ENCODE measurements around the gene ACTN4. TPM values are rescaled to one million over a fixed set of nuclear protein-coding genes. Genes with fewer than 3 reads are reported as not detected.

ACTN4 gene
- total and polyA plus RNA-seq, 2 of the 4 experiments (the other 2 are of a cell fraction) = 541 to 659 TPM

- CTCF ChIA-PET = no interaction called here
- peaks cover 19% of the 10 kb centered on the region for H3K36me3 ChIP-seq (ENCODE audit: control insufficient read depth, insufficient read depth, low read length)
- no TSS peak for BruUV-seq (replicated peaks)
Observed at GRCh38 chr19:38660724-38661123, 13.3 kb downstream of the ACTN4 start.

More at GRCh38 chr19:38660724-38661123, 13.3 kb downstream of the ACTN4 start:
- Histone ChIP-seq H4K8ac (ENCODE audit: low read depth in 2 of 2, low read length in 2 of 2) (peak overlapping the region in 1 of 2 experiments; percentile 46; a peak in 2 of 4 replicates), H3K9me3 (ENCODE audit: control insufficient read depth, insufficient read depth, low read length) (no peaks in the 10 kb centered on the region), H2AK9ac (replicated peaks; ENCODE audit: low read depth, low read length, poor library complexity) (no peak overlapping the region), H4K5ac (ENCODE audit: low read depth, low read length) (0 out of 2 replicates have a peak overlapping the region, but pooled peaks have one; percentile 16), H3K4me2 (ENCODE audit: low read depth, low read length) (no peak overlapping the region), H2AFZ (replicated peaks; ENCODE audit: low read length, poor library complexity) (no peak overlapping the region), H3K14ac (replicated peaks; ENCODE audit: low read depth, low read length) (peak overlapping the region; percentile 69), H3K23ac (ENCODE audit: low read depth, low read length) (peak overlapping the region; percentile 61; the same call in 1 of the 2 replicates), H2BK5ac (ENCODE audit: low read depth, low read length, poor library complexity, severe bottlenecking) (peak overlapping the region; percentile 59), H3K4me1 (ENCODE audit: control insufficient read depth, insufficient read depth, low read length) (peaks cover 52% of the 10 kb centered on the region), H2AK5ac (ENCODE audit: low read depth, low read length) (peak overlapping the region; percentile 64), H3K9me1 (ENCODE audit: insufficient read depth, low read length) (peaks cover 51% of the 10 kb centered on the region), H3K56ac (ENCODE audit: extremely low read depth, insufficient read depth, low read length) (no peak overlapping the region), H4K91ac (ENCODE audit: insufficient read depth, low read depth, low read length) (peak overlapping the region; percentile 56), H2BK20ac (ENCODE audit: low read depth, low read length) (peak overlapping the region; percentile 43), H2BK15ac (ENCODE audit: low read depth, low read length) (peak overlapping the region; percentile 57; the same call in 1 of the 3 replicates), H3K79me1 (ENCODE audit: low read depth in 1 of 2, low read length in 2 of 2) (peaks cover 0 to 65% of the 10 kb centered on the region in 2 experiments; a peak in 2 of 4 replicates), H3K27me3 (ENCODE audit: control insufficient read depth, insufficient read depth, low read length) (no peaks in the 10 kb centered on the region), H4K20me1 (ENCODE audit: insufficient read depth, low read length) (peaks cover 53% of the 10 kb centered on the region), H3K27ac (ENCODE audit: insufficient read depth, low read length) (peak overlapping the region; percentile 14; the same call in 1 of the 2 replicates), H3K9ac (ENCODE audit: low read depth, low read length) (no peak overlapping the region), H2BK120ac (ENCODE audit: low read depth, low read length) (peak overlapping the region; percentile 77), H3K18ac (ENCODE audit: low read depth, low read length) (peak overlapping the region; percentile 18; the same call in 1 of the 2 replicates), H3K4ac (ENCODE audit: low read depth, low read length) (peak overlapping the region; percentile 84), H3K4me3 (ENCODE audit: insufficient read depth, low read depth, low read length) (no peak overlapping the region)
- DNase-seq = no peak
- POLR2A ChIA-PET (ENCODE audit: unreplicated experiment) = no interaction called here
- WGBS, 2 experiments (ENCODE audit: extremely low coverage in 2 of 2, insufficient read length in 1 of 2) = 100% methylated on average over 3 of the region's 9 CpGs; no CpG with 5 or more reads in 1 of the 2 experiments
- no peak for ATAC-seq (ENCODE audit: low read depth)
- TF ChIP-seq CEBPB (IDR thresholded peaks at IDR 0.05; ENCODE audit: low read depth, low read length) (no peak), MAZ (IDR thresholded peaks at IDR 0.05; ENCODE audit: borderline replicate concordance, low read depth, low read length) (no peak), RFX5 (IDR thresholded peaks at IDR 0.05; ENCODE audit: low read depth, low read length) (no peak), RCOR1 (IDR thresholded peaks at IDR 0.05; ENCODE audit: insufficient replicate concordance, low read length) (no peak), POLR2A (IDR thresholded peaks at IDR 0.05; ENCODE audit: low read depth, low read length) (no peak)
- dilution Hi-C loops (cut with HindIII; ENCODE audit: low sequenced_read_pairs, unreplicated experiment) = no loop called here
- intact Hi-C loops (cut with micrococcal nuclease) = no loop called here
- in situ Hi-C loops (cut with MboI; ENCODE audit: low sequenced_read_pairs) = no loop called here

Data from IMR-90 (cell line).